SJSA1 (cell line): ENCODE results near the gene FAM117B. TPM values are rescaled to one million over a fixed set of nuclear protein-coding genes. Genes with fewer than 3 reads are reported as not detected.
"Not testable (repeated sequence)": the region's sequence is repeated elsewhere in the genome, so short reads cannot be mapped to it uniquely, and the experiment has no call there.

Experiments used
- DNase-seq, 2 experiments: peaks; one replicate each; pipeline ENCODE4 v3.0.0-alpha.2; 2015 to 2020; ENCODE audit warnings: low spot score in 2 of 2, low read depth in 1 of 2
- H3K27ac ChIP-seq: fragments of 250-450 bp; sonication (Bioruptor Pico); 2 replicates; pipeline ENCODE4 v1.5.1; 2020; ENCODE audit warnings: mild to moderate bottlenecking, moderate library complexity
- H3K27me3 ChIP-seq: fragments of 250-450 bp; sonication (Bioruptor Pico); replicated peaks from 2 replicates; pipeline ENCODE4 v1.5.1; 2020; ENCODE audit warnings: mild to moderate bottlenecking, moderate library complexity
- H3K36me3 ChIP-seq: fragments of 250-450 bp; sonication (Bioruptor Pico); 2 replicates; pipeline ENCODE4 v1.5.1; 2020; ENCODE audit warnings: mild to moderate bottlenecking
- H3K4me1 ChIP-seq: fragments of 250-450 bp; sonication (Bioruptor Pico); replicated peaks from 2 replicates; pipeline ENCODE4 v1.6.1; 2021; ENCODE audit warnings: mild to moderate bottlenecking
- H3K4me3 ChIP-seq: fragments of 250-450 bp; sonication (Bioruptor Pico); 2 replicates; pipeline ENCODE4 v1.5.1; 2020; ENCODE audit warnings: mild to moderate bottlenecking
- H3K9me3 ChIP-seq: fragments of 250-450 bp; sonication (Bioruptor Pico); replicated peaks from 2 replicates; pipeline ENCODE4 v1.5.1; 2020; ENCODE audit warnings: mild to moderate bottlenecking
- total RNA-seq: library from RNA; depleted of rRNA; stranded (reverse); fragments of >200 nt; shearing (Covaris generic); gene quantifications from 2 replicates; pipeline ENCODE4 v1.2.3, GENCODE V29; 2014

The FAM117B gene
- total RNA-seq, 1 experiment from 2014 or later: 0.26 TPM

DNA sequence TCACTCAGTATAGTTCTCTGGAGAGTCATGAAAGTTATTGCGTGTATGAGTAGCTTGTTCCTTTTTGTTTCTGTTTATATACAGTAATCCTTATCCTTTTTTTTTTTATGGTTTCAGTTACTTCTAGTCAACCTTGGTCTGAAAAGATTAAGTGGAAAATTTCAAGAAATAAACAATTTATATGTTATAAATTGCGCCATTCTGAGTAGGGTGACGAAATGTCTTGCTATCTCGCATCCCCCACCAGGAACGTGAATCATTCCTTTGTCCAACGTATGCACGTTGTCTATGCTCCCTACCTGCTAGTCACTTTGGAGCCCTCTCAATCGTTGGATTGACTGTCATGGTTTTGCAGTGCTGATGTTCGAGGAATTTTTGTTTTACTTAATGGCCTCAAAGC is 60.4 kb downstream of the FAM117B start:
- Histone ChIP-seq H3K27me3 (no peaks in the 10 kb centered on the region), H3K4me3 (no peak overlapping the region), H3K4me1 (no peaks in the 10 kb centered on the region), H3K27ac (no peak overlapping the region), H3K9me3 (0 out of 2 replicates have a peak, but pooled peaks cover 2% of the 10 kb centered on the region), H3K36me3 (no peaks in the 10 kb centered on the region)
- no peak for DNase-seq

DNA sequence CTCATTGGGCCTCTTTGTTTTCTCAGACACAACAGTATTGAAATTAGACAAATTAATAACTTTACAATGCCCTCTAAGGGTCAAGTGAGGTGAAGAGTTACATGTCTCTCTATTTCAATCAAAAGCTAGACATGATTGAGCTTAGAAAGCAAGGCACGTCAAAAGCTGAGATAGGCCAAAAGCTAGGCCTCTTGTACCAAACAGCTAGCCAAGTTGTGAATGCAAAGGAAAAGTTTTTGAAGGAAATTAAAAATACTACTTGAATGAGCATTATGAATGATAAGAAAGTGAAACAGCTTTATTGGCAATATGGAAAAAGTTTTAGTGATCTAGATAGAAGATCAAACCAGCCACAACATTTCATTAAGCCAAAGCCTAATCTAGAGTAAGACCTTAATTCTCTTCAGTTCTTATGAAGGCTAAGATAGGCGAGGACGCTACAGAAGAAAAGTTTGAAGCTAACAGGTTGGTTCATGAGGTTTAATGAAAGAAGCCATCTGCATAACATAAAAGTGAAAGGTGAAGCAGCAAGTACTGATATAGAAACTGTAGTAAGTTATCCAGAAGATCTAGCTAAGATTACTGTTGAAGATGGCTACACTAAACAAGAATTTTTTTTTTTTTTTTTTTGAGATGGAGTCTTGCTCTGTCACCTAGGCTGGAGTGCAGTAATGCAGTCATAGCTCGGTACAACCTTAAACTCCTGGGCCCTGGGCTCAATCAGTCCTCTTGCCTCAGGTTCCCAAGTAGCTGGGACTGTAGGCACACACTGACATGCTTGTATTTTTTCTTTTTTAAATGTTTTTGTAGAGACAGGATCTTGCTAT is 65.5 kb downstream of the FAM117B start:
- H3K27me3 ChIP-seq: no peaks in the 10 kb centered on the region
- 0 out of 2 replicates have a peak, but pooled peaks cover 2% of the 10 kb centered on the region for H3K9me3 ChIP-seq
- no peak overlapping the region for H3K27ac ChIP-seq
- H3K36me3 ChIP-seq: no peaks in the 10 kb centered on the region
- no peaks in the 10 kb centered on the region for H3K4me1 ChIP-seq
- DNase-seq: no peak
- no peak overlapping the region for H3K4me3 ChIP-seq

DNA sequence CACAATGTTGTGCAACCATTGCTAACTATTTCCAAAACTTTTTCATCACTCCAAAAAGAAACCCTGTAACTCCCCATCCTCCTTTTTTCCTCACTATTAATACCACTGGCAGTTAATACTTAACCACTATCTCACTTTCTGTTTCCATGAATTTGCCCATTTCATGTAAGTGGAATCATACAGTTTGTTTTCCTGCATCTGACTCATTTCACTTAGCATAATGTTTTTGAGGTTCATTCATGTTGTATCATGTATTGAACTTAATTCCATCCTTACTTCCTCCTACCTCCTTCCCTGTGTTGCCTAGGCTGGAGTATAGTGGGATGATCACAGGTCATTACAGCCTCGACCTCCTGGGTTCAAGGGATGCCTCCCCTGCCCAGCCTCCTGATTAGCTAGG is 68.3 kb downstream of the FAM117B start:
- Histone ChIP-seq H3K4me3 (no peak overlapping the region), H3K27ac (no peak overlapping the region), H3K9me3 (0 out of 2 replicates have a peak, but pooled peaks cover 2% of the 10 kb centered on the region), H3K27me3 (no peaks in the 10 kb centered on the region), H3K36me3 (no peaks in the 10 kb centered on the region), H3K4me1 (no peaks in the 10 kb centered on the region)
- no peak for DNase-seq

DNA sequence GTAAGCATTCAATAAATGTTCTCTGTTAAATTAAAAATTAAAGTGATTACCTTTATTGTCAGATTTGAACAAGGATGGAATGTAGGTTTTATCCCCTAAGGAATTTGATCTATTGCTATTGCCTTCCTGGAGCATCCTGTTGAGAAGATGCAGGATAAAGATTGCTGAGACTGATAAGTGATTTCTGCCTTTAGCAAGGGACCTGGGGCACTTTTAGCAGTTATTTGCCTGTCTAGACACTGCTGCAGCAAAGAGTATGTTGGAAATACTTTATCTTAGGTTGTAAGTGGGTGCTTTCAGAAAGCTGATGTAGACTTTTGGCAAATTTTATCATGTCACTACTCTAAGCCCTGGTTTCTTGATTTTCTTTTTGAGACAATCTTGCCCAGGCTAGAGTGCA is 69.5 kb downstream of the FAM117B start:
- no peaks in the 10 kb centered on the region for H3K36me3 ChIP-seq
- H3K4me3 ChIP-seq: no peak overlapping the region
- H3K27ac ChIP-seq: no peak overlapping the region
- no peaks in the 10 kb centered on the region for H3K4me1 ChIP-seq
- no peaks in the 10 kb centered on the region for H3K27me3 ChIP-seq
- H3K9me3 ChIP-seq: 0 out of 2 replicates have a peak, but pooled peaks cover 2% of the 10 kb centered on the region
- DNase-seq: no peak

DNA sequence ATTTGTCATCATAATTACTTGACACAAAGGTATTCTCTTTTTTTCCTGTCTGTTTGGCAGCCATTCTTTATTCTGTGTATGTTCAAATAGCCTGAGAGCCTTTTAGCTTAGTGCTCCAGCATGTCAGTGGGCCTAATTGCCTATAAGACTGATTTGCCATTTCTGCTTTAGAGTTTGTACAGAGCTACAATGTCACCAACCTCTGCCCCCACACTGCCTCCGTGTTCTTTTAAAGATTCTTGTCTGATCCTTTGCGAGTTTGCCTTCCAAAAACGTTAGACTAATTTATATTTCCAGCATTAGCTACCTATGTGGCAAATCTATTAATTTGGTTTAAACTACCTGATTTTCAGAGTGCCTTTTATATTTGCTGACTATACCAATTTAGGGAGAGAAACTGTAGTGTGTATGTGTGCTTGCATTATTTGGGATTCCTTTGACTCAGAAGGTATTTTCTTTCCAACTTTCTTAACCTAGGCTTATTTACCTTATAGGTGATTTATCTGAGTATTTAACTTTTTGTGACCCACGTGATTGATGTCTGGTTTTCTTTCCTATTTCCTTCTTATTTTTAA is 70.8 kb downstream of the FAM117B start:
- no peaks in the 10 kb centered on the region for H3K36me3 ChIP-seq
- DNase-seq: no peak
- no peaks in the 10 kb centered on the region for H3K9me3 ChIP-seq
- no peaks in the 10 kb centered on the region for H3K27me3 ChIP-seq
- H3K4me3 ChIP-seq: no peak overlapping the region
- H3K27ac ChIP-seq: no peak overlapping the region
- no peaks in the 10 kb centered on the region for H3K4me1 ChIP-seq

DNA sequence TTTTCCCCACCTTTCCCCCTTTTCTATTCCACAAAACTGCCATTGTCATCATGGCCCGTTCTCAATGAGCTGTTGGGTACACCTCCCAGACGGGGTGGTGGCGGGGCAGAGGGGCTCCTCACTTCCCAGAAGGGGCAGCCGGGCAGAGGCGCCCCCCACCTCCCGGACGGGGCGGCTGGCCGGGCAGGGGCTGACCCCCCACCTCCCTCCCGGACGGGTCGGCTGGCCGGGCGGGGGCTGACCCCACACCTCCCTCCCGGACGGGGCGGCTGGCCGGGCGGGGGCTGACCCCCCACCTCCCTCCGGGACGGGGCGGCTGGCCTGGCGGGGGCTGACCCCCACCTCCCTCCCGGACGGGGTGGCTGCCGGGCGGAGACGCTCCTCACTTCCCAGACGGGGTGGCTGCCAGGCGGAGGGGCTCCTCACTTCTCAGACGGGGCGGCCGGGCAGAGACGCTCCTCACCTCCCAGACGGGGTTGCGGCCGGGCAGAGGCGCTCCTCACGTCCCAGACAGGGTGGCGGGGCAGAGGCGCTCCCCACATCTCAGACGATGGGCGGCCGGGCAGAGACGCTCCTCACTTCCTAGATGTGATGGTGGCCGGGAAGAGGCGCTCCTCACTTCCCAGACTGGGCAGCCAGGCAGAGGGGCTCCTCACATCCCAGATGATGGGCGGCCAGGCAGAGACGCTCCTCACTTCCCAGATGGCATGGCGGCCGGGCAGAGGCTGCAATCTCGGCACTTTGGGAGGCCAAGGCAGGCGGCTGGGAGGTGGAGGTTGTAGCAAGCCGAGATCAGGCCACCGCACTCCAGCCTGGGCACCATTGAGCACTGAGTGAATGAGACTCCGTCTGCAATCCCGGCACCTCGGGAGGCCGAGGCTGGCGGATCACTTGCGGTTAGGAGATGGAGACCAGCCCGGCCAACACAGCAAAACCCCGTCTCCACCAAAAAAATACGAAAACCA is 80.5 kb downstream of the FAM117B start:
- H3K4me1 ChIP-seq, H3K4me3 ChIP-seq, H3K27ac ChIP-seq, DNase-seq, H3K27me3 ChIP-seq, H3K36me3 ChIP-seq, H3K9me3 ChIP-seq: not testable (repeated sequence)

DNA sequence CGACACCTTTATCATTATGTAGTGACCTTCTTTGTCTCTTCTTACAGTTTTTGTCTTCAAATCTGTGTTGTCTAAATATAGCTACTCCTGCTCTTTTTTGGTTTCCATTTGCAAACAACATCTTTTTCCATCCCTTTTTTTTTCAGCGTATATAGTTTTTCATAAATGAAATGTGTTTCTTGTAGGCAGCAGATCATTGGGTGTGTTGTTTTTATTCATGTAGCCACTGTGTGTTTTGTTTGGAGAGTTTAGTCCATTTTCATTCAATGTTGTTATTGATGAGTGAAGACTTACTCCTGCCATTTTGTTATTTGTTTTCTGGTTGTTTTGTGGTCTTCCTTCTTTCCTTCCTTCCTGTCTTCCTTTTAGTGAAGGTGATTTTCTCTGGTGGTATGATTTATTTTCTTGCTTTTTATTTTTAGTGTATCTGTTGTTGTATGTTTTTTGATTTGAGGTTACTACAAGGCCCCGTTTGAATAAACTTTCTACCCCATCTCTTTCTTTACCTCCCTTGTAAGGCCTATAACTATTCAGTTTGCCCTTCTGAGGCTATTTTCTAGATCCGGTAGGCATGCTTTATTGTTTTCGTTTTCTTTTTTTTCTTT is 81.4 kb downstream of the FAM117B start:
- no peaks in the 10 kb centered on the region for H3K9me3 ChIP-seq
- H3K27ac ChIP-seq: no peak overlapping the region
- no peak overlapping the region for H3K4me3 ChIP-seq
- H3K36me3 ChIP-seq: no peaks in the 10 kb centered on the region
- no peaks in the 10 kb centered on the region for H3K4me1 ChIP-seq
- no peak for DNase-seq
- no peaks in the 10 kb centered on the region; the same call in 1 of the 2 replicates for H3K27me3 ChIP-seq

DNA sequence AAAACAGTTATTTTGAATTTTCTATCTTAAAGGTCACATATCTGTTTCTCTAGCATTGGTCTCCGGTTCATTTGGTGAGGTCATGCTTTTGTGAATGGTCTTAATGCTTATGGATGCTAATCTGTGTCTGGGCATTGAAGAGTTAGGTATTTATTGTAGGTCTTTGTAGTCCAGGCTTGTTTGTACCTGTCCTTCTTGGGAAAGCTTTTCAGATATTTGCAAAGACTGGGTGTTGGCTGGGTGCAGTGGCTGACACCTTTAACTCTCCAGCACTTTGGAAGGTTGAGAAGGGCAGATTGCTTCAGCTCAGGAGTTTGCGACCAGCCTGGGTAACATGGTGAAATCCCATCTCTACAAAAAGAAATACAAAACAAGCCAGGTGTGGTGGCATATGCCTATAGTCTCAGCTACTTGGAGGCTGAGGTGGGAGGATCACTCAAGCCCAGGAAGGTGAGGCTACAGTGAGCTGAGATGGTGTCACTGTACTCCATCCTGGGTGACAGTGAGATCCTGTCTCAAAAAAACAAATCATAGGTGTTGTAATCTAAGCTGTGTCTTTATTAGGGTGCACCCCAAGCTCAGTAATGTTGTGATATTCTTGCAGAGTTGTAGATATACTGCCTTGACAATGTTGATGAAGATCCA is 82.3 kb downstream of the FAM117B start:
- no peak for DNase-seq
- Histone ChIP-seq H3K27ac (no peak overlapping the region), H3K9me3 (no peaks in the 10 kb centered on the region), H3K4me3 (no peak overlapping the region), H3K27me3 (no peaks in the 10 kb centered on the region; the same call in 1 of the 2 replicates), H3K4me1 (no peaks in the 10 kb centered on the region), H3K36me3 (no peaks in the 10 kb centered on the region)

DNA sequence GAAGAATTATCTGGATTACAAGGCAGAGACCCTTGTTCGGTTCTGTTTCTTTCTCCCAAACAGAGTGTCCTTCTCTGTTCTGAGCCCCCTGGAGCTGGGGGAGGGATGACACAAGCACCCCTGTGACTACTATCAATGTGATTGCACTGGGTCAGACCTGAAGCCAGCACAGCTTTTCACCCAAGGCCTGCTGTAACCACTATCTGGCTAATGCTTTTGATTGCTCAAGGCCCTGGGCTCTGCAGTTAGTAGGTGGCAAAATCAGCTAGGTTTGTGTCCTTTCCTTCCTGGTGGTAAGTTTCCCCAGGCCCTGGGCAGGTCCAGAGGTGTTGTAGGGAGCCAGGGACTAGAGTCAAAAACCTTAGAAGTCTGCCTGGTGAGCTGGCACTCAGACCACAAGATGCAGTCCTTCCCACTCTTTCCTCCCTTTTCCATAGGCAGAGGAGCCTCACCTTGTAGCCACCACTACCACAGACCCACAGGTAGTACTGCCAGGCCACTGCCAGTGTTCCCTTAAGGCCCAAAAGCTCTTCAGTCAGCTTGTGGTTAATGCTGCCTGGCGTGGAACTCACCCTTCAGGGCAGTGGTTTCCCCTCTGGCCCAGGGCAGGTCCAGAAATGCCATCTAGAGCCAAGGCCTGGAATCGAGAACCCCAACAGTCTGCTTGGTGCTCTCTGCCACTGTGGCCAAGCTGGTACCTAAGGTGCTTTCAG is 83.0 kb downstream of the FAM117B start:
- Histone ChIP-seq H3K36me3 (no peaks in the 10 kb centered on the region), H3K4me1 (no peaks in the 10 kb centered on the region), H3K27me3 (no peaks in the 10 kb centered on the region; the same call in 1 of the 2 replicates), H3K4me3 (no peak overlapping the region), H3K9me3 (no peaks in the 10 kb centered on the region), H3K27ac (no peak overlapping the region)
- no peak for DNase-seq

DNA sequence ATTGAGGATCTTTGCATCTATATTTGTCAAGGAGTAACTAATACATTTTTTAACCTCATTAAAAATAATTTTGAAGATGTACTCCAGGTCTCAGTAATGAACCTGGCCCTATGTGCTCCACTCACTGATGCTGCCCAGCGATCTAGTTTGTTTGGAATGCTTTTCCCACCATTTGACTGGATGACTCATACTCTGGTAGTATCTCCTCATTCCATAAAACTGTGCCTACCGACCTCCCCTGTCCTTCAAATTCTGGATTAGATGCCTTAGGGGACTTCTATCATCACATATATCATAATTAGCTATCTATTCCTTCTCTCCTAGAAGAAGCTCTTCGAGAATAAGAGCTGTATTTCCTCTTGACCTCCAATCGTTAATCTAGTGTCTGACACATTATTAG is 83.8 kb downstream of the FAM117B start:
- no peaks in the 10 kb centered on the region; the same call in 1 of the 2 replicates for H3K27me3 ChIP-seq
- no peak for DNase-seq
- no peaks in the 10 kb centered on the region for H3K36me3 ChIP-seq
- no peak overlapping the region for H3K27ac ChIP-seq
- no peaks in the 10 kb centered on the region; the same call in 1 of the 2 replicates for H3K9me3 ChIP-seq
- no peaks in the 10 kb centered on the region for H3K4me1 ChIP-seq
- H3K4me3 ChIP-seq: no peak overlapping the region

DNA sequence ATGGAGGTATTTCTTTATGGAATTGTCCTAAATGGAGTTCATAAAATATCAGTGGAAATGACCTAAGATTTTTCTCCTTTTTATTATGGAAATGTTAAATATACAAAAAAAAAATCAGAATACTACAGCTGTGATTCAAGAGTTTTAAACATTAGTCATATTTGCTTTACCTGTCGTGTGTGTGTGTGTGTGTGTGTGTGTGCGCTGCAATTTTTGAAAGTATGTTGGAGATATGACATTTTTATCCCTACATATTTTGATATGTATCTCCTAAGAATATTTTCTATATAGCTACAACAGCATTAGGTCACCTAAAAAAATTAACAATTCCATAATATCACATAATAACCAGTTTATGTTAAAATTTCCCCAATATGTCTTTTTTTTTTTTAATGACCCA is 85.5 kb downstream of the FAM117B start:
- no peaks in the 10 kb centered on the region for H3K36me3 ChIP-seq
- H3K4me1 ChIP-seq: no peaks in the 10 kb centered on the region
- H3K4me3 ChIP-seq: no peak overlapping the region
- DNase-seq: no peak
- H3K27ac ChIP-seq: no peak overlapping the region
- no peaks in the 10 kb centered on the region; the same call in 1 of the 2 replicates for H3K27me3 ChIP-seq
- H3K9me3 ChIP-seq: no peaks in the 10 kb centered on the region; the same call in 1 of the 2 replicates

DNA sequence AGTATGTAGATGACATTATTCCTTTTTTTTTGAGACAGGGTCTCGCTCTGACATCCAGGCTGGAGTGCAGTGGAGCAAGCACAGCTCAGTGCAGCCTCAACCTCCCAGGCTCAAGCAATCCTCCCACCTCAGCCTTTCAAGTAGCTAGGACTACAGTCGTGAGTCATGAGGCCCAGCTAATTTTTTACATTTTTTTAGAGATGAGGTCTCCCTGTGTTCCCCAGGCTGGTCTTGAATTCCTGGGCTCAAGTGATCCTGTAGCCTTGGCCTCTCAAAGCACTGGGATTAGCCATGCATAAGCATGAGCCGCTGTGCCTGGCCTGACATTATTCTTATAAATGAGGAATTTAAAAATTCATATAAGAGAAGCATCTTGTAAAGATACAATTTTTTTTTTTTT is 86.9 kb downstream of the FAM117B start:
- Histone ChIP-seq H3K27ac (no peak overlapping the region), H3K36me3 (no peaks in the 10 kb centered on the region), H3K9me3 (no peaks in the 10 kb centered on the region; the same call in 1 of the 2 replicates), H3K4me3 (no peak overlapping the region), H3K27me3 (no peaks in the 10 kb centered on the region; the same call in 1 of the 2 replicates), H3K4me1 (no peaks in the 10 kb centered on the region)
- no peak for DNase-seq
